Activated T-cell treated with anti-CD3 and anti-CD28 coated beads, Interleukin-2, amount 50 U/mL, for 1 hour (primary cell): ENCODE results near the gene KMT2D.
A peak's percentile ranks its signal among the peaks of the same experiment; 100 is the strongest.

Source experiments
- DNase-seq: peaks from one replicate; pipeline ENCODE4 v3.0.0-alpha.2; 2020

KMT2D gene, protein sequence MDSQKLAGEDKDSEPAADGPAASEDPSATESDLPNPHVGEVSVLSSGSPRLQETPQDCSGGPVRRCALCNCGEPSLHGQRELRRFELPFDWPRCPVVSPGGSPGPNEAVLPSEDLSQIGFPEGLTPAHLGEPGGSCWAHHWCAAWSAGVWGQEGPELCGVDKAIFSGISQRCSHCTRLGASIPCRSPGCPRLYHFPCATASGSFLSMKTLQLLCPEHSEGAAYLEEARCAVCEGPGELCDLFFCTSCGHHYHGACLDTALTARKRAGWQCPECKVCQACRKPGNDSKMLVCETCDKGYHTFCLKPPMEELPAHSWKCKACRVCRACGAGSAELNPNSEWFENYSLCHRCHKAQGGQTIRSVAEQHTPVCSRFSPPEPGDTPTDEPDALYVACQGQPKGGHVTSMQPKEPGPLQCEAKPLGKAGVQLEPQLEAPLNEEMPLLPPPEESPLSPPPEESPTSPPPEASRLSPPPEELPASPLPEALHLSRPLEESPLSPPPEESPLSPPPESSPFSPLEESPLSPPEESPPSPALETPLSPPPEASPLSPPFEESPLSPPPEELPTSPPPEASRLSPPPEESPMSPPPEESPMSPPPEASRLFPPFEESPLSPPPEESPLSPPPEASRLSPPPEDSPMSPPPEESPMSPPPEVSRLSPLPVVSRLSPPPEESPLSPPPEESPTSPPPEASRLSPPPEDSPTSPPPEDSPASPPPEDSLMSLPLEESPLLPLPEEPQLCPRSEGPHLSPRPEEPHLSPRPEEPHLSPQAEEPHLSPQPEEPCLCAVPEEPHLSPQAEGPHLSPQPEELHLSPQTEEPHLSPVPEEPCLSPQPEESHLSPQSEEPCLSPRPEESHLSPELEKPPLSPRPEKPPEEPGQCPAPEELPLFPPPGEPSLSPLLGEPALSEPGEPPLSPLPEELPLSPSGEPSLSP (N-terminal part only)

DNA sequence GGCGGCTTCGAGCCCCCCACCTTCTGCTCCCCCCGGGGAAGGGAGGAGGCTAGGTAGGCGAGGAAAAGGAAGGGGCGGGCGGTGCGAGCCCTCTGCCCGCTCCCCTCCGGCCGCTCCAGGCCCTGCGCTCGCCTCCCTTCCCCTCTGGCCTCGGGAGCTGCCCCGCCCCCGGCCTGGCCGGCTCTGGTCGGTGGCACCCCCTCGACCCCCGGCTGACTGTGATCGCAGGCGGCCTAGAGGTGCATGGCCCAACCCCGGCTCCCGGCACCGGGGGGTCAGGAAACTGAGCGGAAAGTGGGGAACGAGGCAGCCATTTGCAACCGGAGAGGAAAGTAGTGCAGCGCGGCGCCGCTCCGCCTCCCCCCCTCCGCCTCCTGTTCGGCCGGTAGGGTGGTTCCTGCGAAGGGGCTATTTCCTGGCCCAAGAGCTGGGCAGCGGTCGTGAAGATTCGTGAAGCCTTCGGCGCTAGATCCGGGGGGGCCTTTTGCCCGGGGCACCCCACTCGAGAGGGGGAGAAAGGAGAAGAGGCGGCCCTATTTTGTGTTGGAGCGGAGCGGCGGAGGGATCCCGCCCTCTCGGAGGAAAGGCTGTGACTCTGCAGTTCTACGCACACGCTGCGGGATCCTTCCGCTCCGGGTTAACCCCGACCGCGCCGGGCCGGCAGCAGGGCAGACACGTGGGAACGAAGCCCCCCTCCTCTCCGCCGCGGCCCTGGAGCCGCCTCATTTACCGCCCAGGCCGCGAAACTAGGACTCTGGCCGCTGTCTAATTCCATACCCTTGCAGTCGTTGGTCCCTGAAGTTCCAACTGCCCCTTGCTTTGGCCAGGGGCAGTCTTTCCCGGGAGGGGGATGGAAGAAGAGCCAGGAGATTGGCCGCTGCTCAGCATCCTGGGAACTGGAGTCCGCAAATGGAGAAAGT, at the start of gene KMT2D:
Gene KMT2D, minus strand, starts transcription at position 558 of the 920 bp plus-strand sequence. CDS start 5,470 bp downstream, outside the sequence.
- peak; percentile 89 for DNase-seq

DNA sequence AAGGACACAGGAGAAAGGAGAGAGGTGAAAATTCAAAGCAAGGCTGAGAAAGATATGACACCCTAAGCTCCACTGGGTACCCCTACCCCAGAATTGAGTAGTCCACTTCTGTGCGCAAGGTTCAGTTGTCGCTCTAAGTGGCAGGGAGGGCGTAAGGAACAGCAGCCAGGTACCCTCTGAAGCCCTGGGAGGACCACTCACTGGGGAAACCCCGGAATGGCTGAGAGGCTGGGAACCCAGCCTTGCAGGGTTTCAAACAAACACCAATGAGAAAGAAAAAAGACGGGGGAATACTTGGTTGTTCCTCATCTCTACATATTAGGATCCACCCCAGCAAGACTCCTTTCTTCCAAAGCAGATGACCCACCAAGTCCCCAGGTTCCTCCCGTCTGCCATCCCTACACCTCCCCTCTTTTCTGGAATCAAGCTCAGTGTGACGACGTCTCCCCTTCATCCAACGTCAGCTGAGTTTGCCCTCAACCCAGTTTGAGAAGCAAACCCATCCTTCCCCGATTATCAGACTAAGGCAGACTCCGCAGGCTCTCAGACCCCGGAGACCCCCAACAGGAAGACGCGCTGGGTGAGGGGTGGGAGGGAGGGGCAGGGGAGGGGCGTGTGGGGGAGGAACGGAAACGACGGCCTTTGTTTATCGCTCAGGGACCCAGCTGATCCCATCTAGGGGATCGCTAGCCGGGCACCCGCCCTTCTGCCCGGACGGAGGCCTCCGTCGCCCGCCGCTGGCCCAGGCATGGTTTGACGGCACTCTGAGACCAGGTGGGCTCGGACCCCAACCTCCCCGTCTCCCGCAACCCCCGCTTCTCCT, 49.3 kb upstream of the KMT2D start:
- no peak for DNase-seq

DNA sequence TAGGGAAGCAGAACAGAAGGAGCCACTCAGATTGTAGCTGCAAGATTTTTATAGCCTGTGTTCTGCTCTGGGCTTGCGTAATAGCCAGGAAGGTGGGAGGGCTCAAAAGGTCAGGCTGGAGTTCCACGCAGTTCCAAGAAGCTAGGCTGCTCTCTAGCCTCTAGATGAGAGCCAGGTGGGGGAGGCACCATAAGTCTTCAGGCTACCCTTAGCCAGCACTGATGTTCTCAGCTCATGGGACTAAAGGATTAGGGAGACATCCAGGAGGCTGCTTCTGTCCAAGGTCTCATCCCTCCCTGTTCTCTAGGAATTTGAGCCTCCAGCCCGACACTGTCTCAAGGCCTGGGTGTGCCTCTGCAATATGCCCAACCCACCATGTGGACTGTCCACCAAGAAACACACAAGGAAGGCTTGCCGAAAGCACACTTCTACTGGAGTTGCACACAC, 48.4 kb upstream of the KMT2D start:
- no peak for DNase-seq

DNA sequence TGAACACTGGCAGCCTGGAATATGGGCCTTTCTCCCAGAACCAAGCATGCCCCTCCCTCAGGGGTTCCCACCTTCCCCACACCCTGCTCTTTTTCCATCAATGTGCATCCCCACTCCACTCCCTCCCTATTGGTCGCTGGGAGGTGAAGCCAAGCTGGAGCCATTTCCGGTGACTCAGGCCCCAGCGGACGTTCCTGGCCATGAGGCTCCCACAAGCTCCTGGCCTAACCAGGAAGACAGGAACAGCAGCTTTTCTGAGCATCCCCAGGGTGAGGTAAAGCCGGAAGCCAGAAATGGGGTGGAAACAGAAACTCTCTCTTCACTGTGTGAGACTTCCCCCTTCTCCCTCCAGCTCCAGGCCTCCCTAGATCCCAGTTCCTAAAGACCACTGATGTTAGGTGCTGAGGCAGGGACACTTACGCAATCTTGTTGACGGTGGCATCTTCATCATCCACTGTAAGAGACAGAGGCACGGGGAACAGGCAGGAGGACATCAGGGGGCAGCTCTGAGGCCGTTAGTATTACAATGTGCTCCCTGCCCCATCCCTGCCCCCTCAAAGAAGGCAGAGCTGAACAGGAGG, 45.0 kb upstream of the KMT2D start:
- DNase-seq: no peak

DNA sequence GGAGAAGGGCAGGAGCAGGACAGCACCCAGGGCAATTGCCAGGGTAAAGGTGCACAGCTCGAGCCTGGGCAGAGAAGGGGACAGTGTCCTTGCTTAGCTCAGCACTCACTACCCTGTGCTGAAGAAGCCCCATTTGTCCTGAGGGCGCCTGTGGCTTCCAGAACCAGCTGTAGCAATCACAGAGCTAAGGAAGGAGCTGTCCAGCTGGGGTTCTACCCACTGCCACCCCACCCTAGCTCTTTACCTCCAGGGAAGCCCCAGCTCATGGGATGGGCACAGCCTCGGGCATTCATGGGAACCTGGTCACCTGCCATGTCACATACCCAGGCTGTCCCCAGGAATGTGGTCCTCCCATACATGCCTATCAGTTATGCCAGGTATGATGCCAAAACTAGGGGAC, 44.2 kb upstream of the KMT2D start:
- no peak for DNase-seq

DNA sequence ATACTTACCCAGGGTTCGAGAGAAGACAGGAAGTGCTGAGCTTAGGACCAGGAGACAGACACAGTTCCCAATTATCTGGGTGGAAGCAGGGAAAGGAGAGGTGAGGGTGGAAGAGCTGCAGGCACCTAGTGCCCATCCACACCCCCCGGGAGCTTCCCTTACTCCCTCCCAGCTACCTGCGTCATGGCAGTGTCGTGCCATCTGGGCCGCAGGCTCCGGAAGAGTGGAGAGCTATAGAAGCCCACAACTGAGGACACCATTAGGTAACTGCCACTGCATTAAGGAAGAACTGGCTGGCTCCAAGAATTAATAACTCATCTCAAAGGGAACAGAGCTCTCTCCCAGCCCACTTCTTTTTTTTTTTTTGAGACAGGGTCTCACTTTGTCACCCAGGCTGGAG, 39.8 kb upstream of the KMT2D start:
- no peak for DNase-seq

DNA sequence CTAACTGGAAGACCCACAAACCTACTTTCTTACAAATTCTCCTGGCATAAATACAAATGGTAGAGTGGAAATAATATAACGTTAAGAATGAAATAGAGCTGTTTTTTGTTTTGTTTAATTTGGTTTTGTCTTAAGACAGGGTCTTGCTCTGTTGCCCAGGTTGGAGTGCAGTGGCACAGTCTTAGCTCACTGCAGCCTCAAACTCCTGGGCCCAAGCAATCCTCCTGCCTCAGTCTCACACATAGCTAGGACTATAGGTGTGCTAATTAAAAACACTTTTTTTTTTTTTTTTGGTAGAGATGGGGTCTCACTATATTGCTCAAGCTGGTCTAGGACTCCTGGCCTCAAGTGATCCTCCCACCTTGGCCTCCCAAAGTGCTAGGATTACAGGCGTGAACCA, 38.1 kb upstream of the KMT2D start:
- no peak for DNase-seq

DNA sequence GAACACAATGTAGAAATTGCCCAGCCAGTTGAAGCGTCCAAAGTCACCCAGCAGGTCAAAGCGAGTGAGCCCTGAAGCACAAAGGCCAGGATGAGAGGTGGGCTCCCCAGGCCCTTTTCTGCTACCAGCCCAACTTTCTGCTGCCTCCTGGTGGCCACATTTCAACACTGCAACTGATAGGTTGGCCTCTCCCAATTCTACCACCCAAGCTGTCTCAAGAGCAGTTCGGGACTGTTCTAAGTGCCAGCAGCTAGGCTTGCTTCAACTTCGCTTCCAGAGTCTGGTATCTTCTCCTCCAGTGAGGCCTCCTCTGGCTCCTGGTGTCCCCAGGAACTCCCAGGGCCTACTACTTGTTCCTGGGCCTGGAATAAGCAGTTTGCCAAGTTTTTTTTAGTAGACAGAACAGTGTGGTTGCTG, 37.4 kb upstream of the KMT2D start:
- DNase-seq: peak; percentile 65

DNA sequence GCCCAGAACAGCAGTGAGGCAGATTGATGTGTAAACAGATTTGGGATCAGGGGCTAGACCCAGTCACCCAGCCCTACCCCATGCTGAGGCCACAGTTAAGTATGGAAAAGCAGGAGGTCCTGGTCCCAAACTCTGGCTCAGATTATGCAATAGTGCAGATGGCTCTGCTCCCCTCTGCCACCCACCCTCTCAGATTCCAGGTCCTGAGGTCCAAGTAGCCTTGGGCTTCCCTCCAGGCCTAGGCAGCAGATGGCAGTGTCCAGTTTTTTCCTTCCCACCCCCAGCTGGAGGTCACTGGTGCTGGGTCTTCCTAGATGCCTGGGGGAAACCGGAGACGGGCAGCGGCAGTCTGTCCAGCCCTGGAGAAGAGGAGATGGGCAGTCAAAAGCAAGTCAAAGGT, 36.8 kb upstream of the KMT2D start:
- DNase-seq: no peak

DNA sequence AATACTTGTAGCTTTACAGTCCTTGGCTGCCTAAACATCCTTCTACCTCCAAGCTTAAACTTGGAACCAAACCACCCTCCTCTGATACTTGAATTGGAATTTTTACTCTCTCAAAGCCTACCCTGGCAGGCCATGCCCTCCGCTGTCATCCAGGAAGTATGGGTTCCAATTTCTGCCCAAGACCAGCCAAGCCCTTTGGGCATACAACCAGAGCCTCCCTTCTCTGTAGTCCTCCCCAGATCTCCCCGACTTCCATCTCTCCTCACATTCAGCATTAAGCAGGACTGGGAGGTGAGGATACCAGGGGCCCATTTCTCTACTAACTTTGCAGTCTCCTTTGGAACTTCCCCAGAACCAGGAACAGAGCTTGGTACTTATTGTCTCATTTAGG, 34.4 kb upstream of the KMT2D start:
- DNase-seq: no peak

DNA sequence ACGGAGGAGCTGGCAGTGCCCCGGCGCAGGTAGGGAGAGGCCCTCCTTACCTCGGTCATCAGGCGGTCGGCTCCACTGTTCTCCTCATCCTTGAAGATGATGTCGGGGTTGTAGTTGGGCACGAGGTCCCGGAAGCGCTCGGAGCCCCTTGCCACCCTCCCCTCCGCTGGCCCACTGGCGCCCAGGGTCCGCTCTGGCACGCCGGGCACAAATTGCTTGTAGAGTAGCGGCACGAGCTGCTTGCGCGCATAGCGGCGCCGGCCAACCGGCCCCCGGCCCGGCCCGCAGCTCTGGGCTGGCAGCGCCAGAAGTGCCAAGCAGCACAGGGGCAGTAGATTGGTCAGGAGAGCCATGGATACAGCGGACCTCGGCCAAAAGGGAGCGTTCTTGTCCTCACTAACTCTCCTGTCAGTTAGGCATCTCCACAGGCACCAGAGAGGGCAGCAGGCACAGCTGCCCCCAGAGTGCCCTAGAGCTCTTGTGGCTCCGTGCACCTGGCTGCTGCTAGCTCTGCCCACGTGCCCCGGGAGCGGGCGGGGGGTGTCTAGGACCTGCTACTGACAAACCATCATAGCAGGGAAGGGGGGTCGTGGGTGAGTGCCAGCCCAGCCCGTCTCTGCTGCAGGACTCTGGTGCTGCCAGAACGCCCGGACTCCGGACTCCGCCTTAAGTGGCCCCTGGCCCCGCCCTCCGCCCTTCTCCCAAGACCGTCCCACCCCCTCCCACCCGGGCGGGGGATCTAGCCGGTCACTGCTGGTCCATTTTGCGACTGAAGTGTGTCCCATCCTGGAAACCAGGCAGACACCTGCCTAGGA, 33.8 kb upstream of the KMT2D start, which contains the start of gene DHH:
Gene DHH, minus strand, starts transcription at position 642 of the 815 bp plus-strand sequence. Its CDS starts 289 bp downstream, at position 353.
- no peak for DNase-seq

DNA sequence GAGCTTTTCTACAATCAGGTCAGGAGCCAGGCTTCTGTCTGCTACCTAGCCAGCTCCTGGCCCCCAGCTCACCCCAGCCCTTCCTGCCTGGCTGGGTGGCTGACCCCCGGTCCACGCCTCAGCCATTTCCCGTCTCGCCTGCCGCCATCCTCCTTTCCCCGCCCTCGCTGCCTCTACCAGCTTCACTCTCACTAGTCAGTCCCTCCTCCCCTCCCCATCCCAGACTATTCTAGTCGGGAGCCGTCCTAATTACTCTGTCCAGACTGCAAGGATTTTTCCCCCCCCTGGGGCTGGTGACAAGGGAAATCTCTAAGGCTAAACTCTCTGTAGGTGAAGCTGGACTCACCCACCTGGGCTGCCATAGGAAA, 33.2 kb upstream of the KMT2D start:
- no peak for DNase-seq

DNA sequence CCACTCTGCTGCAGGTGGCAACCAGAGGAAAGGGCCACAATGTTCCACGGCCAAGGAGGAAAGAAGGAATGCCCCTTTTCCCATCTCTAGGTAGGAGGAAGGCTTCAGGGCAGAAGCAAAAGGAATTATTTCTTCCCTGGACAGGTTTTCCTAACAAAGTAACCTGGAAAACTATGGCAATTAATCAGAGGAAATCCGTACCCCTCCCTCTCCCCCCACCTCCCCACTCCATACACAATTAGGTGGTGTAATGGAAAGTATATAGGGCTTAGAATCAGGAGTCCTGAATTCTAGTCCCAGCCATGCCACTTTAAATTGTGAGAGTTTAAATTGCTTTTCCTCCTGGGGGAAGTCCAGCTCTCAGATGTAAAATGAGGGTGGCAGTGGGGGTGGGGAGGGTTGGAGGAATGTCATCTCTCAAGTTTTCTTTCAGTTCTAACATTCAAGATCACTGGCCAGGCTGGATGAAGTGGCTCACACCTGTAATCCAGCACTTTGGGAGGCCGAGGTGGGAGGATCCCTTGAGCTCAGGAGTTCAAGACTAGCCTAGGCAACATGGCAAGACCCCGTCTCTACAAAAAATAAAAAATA, 32.3 kb upstream of the KMT2D start:
- no peak for DNase-seq

DNA sequence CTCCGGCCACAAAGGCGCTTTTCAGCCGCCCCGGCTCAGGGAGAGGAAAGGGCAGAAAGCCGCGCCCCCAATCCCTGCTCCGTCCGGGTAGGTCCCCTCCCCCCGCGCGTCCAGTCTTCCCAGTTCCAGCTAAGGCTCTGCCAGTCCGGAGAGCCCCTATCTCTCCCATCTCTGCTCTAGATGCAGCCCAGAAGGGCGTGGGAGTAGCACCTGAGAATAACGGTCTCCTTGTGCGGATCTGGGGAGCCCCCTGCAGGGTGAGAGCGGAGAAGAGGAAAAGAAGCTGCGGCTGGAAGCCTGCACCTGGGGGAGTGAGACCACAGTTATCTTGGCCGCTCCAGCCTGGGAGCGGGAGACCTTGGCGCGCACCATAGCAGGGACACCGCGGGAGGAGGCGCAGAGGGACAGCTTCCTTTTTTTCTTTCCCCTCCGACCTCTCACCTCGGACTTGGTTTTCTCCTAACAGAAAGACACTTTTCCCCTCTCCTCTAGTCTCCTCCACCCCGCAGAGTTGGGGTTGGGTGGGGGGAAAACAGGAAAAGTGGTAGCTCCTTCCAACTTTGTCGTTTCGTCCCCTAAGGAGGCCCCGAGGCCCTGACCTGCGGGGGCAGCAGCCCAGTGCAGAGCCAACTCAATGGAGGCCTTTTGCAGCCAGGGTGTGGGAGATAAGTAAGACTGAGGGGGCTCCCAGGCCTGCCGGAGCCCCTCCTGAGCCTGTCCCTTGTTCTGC, 31.7 kb upstream of the KMT2D start:
- peak; percentile 66 for DNase-seq

DNA sequence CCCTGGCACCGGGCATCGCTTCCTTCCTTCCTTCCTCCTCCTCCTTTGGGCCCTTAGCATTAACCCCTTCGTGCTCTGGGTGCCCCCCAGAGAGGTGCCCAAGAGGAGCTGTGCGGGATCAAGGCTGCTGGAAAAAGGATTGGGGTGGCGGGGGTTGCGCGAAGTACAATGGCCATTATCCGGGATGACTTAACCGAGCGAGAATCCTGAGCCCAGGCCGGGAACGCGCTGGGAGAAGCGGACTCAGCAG, 31.2 kb upstream of the KMT2D start:
- DNase-seq: no peak

DNA sequence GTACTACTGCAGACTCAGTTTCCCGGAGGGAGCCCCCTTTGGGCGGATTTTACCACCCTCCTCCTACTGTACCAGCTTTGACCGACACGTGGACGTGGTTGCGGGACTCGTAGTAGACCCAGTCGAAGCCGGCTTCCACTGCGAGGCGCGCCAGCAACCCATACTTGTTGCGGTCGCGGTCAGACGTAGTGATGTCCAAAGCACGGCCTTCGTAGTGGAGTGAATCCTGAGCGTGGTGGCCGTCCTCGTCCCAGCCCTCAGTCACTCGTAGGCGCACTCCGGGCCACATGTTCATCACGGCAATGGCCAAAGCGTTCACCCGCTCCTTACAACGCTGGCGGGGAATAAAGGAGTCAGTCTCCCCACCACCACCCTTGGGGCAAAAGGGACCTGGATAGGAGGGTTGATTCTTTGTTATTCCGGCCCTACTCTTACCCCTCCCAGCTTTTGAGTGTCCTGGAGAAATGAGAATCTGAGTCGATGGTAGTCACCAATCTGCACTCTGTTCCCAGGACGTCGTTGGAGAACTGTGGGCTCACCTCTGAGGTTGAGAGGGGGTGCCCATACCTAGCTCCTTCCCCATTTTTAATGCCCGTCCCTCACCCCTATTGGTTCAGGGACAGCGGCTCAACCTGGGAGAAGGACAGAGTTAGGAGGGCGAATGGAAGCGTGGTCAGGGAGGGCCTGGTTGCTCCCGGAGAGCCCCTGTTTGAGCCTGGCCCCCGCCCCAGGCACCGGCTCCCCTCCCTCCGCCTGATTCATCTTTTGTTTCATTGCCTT, 30.7 kb upstream of the KMT2D start:
- DNase-seq: no peak

DNA sequence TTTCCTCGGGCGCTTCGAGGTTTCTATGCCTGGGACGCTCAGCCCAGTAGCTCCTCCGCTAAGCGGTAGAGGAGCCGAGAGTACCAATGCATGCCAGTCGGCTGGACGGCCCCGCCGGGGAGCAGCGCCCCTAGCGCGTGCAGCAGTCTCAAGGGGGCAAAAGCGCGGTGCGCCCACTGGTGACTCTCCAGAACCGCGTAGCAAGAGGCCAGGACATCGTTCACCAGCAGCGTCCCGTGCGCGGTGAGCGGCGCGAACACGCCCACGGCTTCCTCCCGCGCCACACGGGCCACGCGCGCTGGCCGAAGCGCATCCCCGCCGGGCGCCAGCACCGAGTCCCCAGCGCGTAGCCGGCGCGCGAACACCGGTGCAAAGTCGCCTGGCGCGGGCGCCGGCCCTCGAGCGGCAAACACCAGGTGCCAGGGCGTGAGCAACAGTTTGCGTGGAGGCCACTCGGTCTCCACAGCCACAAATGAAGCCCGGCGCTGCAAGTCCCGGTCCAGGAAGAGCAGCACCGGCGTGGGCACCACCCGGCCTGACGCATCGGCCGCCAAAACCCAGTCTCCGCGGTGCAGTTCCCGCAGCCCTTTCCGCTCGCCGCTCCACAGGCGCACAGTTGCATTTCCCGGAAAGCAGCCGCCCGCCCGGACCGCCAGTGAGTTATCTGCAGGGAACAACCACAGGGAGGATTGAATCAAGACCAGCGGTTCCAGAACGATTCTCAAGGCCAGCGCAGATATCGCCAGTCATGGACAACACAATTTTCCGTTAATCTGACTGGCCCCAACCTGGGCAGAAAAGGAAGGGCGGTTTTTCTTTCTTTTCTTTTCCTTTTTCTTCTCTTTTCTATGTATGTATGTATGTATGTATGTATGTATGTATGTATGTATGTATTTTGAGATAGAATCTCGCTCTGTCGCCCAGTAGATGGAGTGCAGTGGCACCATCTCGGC, 29.5 kb upstream of the KMT2D start:
- DNase-seq: peak; percentile 57

DNA sequence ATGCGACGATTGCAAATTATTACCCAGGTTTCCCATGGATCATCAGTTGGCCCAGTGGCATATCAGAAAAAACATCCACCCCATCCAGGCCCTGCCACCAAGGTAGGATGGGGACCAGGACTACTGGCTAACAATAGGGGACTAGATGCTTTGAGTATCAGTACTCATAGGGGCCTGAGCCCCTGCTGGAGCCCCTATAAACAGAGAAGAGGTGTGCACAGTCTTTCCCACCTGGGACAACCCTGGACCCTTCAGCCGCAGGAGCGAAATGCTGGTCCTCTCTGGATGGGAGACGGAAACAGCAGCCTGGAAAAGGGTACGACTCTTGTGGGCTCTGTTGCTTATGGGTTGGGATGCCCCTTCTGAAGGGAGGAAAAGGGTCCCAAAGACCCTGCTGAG, 28.3 kb upstream of the KMT2D start:
- DNase-seq: no peak
